HCEC 1CT (cell line): ENCODE results near the gene ZNF423.

Experiments
- DNase-seq: peaks from one replicate; pipeline ENCODE4 v3.0.0-alpha.2; 2017

ZNF423 gene

DNA sequence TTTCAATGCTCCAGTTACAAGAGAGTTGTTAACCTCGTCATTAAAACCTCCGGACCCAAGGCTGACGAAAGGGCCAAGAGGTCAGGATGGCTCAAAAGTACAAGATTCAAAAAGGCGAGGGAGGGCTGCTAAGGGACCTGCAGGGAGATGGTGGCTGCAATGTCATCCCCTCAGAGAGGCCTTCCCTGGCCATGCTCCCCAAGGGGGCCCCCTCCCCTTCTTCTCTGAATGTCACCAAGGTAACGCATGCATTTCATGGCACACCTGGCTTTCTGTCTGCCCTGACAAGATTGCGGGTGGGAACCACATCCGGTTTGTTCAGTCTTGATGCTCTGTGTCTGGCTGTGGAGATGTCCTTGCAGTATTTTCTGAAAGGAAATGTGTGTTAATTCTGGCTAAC, 392.4 kb downstream of the ZNF423 start:
- DNase-seq = no peak

DNA sequence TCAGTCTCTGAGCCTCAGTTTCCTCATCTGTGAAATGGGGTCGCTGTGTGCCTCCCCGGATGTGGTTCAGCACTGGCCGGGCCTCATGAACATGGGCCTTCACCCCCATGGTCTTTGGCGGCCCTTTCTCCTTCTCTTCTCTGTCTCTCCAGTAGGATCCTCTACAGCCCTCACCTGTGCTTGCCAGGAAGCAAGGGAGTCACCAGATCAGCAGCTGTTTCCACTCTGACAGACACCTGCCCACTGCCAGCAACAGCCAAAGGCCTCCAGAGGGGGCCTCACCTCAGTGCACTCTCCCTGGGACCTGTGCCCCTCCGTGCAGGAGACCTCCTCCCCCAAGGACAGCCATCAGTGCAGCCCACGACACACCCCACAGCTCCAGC, 392.9 kb downstream of the ZNF423 start:
- DNase-seq = no peak

DNA sequence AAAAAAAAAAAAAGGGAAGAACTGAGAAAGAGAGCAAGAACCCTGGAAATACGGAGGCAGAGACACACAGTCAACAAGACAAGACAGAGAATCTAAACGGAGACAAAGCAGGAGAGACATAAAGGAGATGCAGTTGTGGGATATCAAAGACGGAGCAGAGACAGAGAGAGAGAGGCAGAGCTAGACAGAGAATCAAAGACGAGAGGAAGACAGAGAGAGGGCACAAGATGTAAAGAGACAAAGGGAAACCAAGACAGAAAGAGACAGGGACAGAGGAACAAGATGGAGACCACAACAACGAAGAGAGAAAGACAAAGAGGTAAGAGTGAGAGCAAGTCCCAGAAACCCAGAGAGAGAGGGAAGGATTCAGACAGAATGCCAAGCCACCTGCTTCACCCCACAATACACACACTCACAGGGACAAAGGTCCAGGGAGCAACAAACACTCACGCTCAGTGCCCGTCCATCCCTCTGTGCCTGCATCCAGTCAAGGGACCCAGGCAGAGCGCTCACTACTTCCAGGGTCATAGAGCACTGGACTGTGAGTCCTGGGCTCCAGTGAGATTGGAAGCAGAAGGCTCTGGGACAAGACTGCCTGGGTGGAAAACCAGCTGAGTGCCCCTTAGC, 393.4 kb downstream of the ZNF423 start:
- no peak for DNase-seq

DNA sequence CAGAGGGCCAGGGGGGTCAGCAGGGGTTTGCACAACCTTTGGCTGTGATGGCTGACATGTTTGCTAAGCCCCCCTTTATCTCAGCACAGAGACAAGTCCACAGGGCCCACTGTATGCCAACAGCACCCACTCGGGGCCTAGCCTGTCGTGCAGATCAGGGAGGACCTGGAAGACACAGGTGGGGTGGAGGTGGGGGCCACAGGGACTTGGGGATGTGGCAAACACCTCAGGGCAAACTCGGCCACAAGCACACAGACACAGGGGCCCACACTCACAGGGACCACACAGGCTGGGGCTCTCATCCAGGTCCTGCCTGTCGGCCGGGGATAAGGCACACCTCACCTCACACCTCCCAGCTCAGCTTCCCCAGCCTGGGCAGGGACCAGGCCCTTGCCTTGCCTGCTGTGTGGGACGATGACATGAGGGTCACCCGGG, 394.4 kb downstream of the ZNF423 start:
- DNase-seq = no peak

DNA sequence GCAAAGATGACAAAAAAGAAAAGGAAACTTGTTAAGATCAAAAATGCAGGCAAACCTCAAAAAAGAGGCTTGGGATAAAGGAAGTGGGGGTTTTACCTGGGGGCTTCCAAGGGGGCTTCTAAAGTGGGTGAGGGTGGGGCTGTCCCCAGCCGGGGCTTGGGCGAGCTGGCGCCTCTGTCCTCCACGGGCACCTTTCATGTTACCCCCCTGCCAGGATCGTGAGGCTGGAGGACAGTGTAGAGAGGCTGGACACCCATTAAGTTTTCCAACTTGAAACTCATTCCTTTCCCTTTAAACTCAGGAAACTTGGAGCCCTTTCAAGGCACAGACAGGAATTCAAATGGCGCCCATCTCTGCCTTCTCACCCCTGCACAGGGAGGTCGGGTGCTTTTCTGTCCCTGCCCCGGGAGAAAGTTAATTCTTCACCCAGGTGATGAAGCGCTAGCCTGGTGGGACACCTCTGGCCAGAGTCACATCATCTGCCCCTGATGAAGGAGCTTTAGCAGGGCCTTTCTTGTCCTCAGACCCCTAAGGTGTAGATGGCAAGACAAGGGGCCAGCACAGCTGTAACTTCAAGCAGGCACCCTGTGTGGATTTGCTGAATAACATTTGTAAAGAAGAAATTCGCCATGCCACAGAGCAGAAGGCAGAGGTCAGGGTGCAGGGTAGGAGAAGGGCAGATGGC, 395.0 kb downstream of the ZNF423 start:
- no peak for DNase-seq

DNA sequence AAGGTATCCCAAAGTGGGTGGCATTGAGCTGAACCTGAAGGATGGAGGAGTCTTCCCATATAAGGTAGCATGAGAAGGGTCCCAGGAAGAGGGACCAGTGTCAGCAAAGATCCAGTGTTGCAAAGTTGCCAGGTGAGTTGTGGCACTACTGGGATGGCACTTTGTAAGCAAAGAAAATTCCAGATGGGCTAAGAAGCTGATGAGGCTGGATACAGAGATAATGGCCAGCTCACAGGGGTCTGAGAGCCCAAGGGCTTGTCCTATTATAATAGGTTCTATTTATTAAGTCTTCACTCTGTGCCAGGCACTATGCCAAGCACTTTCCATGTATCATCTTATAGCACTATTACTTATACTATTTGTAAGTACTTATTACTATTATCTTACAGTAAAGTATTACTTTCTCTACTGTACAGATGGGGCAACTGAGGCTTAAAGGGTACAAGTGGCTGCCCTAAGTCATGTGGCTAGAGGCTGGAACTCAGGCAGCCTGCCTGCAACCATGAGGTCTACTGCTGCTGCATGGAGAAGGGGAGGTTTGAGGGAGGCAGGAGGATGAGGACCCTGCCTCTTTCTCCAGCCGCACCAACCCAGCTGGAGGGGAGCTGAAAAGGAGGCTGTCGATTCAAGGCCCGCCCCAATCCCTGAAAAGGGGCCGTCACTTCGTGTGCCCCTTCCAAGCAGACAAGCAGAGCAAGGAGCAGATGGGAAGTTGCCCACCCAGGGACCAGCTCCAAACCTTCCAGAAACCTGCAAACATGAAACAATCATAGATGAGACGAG, 395.8 kb downstream of the ZNF423 start:
- no peak for DNase-seq

DNA sequence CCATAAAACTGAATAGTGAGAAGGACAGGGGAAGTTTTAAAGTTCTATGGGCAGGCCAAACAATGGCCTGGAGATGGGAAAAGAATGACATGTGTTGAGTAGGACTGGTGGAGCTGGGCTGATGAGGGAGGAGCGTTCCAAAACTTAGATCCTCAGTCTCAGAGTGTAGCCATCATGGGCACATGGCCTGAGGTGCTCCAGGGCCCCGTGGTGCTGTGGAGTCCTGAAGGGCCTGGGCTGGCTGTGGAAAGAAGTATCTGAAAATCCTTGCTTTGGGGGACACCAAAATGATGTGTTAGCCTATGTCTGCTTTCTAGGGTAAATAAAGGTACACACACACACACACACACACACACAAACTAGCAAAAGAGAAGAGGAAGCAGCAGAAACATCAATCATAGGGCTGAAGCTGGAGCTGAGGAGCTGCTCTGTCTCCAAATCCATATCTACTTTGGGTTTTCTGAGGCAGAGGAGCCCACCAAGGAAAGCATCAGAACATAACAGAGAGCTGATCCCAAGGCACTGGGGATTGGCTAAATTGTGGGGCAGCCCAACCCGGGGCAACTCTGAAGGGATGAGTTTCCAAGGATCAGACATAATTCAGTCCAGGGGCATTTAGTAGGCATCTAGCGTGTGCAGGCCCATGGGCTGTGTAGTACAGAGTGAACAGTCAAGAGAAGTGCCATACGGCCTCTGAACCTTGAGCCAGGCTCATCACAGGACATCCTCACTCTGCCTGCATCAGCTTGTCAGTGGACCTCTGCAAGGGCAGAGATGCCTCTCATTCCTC, 397.1 kb downstream of the ZNF423 start:
- no peak for DNase-seq

DNA sequence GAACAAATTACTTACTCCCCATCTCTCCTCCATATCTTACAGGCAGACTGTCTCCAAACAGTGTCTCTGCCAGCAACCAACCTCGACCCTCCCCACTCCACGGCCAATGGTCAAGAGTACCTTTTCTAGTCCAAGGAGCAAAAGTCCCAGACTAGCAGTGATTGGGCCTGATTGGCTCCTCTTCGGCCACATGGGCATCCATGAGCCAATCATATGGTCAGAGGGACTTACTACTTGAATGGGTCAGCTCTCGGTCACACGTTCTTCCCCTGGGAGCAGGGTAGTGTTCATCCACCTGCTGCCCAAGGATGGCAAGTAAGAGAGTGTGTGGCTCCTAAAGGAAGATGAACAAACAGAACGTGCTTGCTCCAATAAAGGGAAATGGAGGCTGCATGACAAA, 397.7 kb downstream of the ZNF423 start:
- no peak for DNase-seq

DNA sequence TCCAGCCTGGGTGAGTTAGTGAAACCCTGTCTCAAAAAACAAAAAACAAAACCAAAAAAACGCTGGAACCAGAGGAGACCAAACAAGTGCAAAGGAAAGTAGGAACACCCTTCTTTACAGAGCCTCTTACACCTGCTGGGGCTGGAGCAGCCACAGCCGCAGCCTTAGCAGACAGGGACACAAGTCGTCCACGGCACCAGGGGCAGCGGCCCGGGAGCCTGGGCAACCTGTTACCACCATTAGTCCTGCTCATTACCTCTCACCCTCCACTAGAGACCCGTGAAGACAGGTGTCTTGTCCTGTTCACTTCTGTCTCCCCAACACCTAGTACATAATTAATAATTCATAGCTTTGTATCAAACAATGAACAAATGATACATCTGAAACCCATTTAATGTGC, 398.7 kb downstream of the ZNF423 start:
- DNase-seq = no peak

DNA sequence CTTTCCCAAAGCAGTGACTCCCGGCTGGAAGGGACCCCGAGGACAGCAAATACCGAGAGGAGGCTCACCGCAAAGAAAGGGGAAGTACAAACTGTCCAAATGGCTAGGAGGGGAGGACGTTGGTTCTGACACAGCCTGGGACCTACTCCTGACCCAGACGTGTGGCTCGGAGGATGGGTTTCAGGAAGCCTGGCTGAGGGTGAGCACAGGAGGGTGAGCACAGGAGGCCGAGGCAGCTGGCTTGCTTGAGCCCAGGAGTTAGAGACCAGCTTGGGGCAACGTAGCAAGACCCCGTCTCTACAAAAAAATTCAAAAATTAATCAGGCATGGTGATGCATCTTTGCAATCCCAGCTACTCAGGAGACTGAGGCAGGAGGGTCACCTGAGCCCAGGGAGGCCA, 399.1 kb downstream of the ZNF423 start:
- DNase-seq = no peak

DNA sequence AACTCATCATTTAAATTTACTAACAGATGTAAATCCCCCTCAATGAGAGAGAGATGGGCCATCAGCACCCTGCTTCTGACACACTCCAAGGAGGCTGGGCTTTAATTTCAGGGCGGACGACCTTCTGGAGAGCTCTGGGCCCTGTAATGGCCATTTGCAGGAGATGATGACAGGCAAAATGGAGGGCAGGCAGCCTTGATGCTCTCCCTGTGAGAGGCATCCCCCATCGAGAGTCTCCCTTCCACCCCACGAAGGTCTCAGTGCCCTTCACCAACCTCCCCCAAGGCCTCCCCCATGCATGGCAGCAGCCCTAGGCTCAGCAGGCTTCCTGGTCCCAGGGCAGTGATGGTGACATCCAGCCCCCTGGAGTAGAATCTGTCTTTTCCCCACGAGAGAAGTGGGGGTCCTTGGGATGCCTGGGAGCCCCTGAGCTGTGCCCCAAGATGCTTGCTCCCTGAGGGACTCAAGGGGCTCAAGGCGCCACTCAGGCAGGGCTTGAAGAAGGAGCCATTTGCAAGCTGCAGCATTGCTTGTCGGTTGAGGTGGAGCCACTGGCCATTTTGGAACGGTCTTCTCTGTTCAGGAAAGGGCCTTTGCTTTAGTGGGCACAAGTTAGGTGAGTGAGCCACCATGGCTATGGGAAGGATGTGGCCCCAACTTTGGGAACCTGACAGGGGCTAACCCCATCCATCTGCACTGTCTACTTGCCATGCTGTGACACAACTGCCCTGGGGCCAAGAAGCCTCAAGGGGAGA, 399.7 kb downstream of the ZNF423 start:
- no peak for DNase-seq

DNA sequence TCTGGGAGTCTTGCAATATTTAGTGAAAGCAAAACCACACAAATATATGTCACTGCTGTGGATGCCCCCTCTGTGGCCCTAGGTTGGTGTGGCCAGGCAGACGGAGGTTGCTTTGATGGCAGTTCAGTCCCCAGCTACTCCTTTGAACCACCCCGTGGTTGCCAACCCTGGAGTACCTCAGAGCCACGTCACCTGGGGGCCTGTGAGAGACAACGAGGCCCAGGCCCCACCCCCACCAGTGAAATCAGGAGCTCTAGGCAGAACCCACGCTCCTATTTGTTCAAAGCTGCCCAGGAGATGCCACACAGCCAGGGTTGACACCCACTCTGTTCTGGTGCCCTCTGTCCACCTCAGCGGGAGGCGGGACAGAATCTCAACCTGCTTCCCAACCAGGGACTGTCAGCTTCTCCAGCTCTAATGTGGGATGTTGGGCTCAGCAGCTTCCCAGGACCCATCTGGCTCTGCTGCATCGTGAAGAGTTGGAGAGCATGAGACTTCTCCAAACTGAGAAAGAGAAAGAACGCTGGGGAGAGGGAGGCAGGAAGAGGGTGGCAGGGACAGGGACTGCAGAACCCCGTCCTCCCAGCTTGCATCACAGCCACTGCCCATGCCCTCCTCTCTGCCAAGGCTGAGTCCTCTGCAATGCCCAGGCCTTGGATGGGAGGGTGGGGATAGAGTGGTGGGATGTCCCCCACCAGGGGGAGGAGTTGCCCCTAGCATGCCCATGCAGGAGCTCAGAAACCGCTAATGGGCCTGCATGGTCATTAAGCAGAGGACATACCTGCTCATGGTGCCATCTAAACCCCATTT, 400.5 kb downstream of the ZNF423 start:
- DNase-seq = no peak

DNA sequence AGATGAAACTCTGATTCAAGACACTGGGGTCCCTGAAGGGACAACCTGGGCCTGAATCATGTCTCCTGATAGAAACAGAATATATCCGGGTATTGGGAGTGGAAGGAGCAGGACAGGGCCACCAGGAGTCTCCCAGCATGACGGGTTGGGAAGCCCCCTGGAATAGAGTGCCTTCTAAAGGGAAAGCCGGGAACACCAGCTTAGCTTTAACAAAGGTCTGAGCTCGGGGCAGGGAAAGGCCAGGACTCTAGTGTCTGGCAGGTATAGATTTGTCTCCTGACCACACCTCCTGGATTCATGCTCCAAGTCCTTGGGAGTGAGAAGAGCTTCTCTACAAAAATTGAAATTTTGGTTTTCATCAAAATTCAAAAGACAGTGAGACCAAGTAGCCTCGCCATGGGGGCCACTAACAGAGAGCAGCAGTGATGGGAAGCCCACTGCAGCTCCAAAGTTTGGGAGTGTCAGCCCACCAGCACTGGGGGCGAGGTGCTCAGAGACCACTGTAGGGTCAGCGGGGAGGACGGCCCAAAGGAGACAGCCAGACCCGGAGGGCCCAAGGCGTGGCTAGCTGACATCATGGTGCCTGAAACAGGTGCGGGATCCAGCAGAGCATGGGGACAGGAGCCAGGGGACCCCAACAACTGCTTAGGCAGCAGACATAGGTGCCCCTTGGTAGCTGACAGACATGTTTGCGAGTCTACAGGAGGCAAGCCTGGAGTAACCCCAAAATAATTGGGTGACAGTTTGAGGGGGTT, 401.3 kb downstream of the ZNF423 start:
- DNase-seq = no peak

DNA sequence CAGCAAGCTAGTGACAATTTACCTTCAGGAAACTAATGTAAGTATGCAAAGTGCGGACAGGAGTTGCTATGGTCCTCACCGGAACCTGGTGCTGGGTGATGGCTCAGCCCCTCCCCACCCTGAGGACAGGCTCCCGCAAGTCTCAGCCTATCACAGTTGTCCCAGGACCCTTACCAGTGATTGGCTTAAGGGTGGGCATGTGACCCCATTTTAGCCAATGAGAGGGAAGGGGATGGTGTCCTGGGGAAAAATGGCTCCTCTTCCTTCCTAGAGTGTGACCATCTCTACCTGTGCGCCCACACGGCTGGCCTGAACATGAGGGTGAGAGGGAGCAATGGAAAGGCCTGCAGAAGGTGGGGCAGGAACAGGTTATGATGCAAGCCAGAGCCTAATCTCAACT, 401.9 kb downstream of the ZNF423 start:
- DNase-seq = no peak

DNA sequence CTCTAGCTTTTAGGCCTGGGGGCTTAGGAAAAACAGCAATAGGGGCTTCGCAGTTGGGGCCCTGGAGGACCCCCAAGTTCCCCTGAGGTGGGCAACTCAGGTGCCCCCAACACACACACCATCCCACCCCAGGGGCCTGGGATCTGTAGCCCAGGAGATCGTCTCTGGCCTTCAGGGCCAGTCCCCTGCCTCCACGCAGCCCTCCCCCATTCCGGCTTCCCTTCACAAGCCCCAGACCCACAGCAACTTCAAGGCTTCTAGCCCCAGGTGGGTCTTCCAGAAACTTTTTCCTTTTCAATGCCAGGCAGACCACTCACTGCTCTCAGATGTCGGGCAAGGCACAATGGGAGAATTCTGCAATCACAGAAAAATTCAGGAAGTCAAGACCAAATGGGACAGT, 402.9 kb downstream of the ZNF423 start:
- DNase-seq = no peak

DNA sequence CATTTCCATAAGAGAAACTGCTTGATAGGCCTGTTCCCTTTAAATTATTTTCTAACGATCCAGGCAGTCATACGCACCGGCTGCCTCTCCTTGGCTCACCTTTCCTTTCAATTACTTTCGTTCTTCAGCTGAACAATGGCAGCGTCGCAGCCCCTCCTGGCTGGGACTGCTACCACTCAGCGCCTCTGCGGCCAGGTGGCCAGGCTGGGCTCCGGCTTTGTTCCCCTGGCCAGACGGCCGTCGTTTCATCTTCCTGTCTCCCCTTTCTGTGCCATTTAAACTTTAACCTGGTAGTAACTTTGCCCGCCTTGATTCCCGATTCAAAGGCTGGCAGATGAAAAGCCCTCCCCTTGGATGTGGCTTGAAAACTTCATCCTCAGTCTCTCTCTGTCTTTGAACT, 403.3 kb downstream of the ZNF423 start:
- no peak for DNase-seq

DNA sequence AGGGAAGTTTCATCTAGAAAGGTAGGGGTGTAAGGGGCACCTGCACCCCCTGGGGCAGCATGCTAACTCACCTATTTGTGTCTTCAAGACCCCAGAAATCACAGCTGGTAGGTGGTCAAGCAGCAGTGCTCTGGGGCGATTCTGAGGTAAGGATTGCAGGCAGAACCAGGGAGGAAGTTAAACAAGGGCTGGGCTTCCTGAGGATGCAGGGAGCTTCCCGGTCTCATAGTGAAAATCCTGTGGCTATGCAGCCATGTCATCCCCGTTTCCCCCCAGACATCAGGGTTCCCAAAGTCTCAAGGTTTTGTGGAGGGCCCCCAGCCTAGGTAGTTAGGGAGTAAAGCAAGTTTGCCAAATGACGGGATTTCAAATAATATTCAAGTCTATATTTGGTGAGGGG, 403.8 kb downstream of the ZNF423 start:
- DNase-seq = no peak

DNA sequence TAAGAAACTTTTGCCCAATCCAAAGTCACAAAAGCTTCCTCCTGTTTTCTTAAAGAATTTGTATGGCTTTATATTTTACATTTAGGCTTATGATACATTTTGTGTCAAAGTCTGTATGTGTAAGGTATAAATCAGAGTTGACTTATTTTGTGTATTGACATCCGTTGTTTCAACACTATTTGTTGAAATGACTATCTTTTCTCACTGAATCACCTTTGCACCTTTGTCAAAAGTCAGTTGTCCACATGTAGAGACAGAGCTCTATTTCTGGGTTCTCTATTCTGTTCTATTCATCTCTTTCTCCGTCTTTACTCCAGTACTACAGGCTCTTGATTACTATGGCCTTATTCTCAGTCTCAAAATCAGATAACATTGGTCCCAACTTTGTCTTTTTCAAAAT, 409.1 kb downstream of the ZNF423 start:
- no peak for DNase-seq

DNA sequence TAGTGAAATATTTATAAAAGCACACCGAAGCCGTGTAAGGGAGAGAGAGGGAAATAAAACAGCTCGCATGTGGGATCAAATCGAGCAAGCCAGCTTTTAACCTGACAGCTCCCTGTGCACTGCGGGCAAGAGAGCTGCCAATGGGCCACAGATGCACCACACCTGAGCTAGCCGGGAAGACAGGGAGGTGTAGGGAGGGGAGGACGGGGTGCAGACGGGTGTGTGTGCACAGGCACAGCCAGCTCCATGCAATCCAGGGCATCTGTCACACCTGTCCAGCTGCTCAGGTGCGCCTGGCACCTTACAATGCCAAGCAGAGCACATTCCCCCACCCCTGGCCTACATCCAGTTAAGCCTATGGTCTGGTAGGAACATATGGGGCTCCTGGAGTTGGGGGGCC, 412.3 kb downstream of the ZNF423 start:
- no peak for DNase-seq

DNA sequence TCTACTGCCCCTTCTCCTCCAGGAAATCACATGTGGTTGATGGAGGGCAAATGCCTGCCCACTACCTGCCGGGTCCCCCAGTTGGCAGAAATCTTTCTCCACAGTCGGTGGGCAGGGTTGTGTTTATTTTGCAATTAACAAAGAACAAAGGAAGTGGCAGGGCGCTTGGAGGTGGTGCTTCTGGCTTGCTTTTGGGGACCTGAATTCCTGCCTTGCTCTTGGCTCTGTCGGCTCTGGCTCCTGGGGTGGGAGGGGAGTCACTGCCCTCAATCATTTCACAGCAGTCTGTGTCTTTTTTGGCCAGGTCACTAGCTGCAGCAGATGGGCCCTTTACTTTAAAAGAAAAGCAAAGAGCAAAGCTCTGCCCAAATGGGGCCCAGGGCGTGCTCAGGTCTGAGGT, 413.1 kb downstream of the ZNF423 start:
- DNase-seq = no peak

DNA sequence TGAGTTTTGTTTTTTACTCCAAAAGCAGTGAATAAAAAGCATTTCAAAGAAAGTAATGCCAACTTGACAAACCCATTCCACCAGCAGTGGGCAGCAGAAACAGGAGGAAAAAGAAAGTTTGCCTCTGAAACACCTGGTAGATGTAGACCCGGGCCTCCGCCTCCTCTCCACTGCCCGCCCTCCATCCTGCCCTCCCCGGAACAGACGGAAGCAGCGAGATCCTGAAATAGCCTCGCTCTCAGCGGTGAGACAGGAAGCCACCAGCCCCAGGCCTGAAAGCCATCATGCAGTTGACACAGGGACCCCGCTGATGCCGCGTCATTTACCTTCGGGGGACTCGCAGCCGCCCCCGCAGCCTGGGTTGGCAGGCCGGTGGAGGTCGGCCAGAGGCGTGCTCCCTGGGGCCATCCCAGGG, 414.5 kb downstream of the ZNF423 start:
- DNase-seq = no peak
